ENCODE measurements around the gene KBTBD2. TPM values are rescaled to one million over a fixed set of nuclear protein-coding genes. Genes with fewer than 3 reads are reported as not detected.
"Not testable (repeated sequence)": the region's sequence is repeated elsewhere in the genome, so short reads cannot be mapped to it uniquely, and the experiment has no call there.

Gene KBTBD2
- polyA plus RNA-seq, 3 donors: 58.7 to 68.5 (median 60.5) TPM

GRCh38 chr7:32857063-32857462, 34.5 kb downstream of the KBTBD2 start:
- DNase-seq (ENCODE audit: low read depth in 3 of 3, low spot score in 2 of 3): not testable (repeated sequence)

- DNase-seq (ENCODE audit: low read depth in 3 of 3, low spot score in 2 of 3): not testable (repeated sequence)
Observed at GRCh38 chr7:32855837-32856775, 35.5 kb downstream of the KBTBD2 start.

GRCh38 chr7:32850654-32851053, 40.9 kb downstream of the KBTBD2 start:
- not testable (repeated sequence) for DNase-seq (ENCODE audit: low read depth in 3 of 3, low spot score in 2 of 3)

- not testable (repeated sequence) for DNase-seq (ENCODE audit: low read depth in 3 of 3, low spot score in 2 of 3)
Observed at GRCh38 chr7:32848655-32849054, 42.9 kb downstream of the KBTBD2 start.

- DNase-seq (ENCODE audit: low read depth in 3 of 3, low spot score in 2 of 3): peak; percentile 16 to 45 (median 36)
Observed at GRCh38 chr7:32846630-32847225, 44.8 kb downstream of the KBTBD2 start.

- DNase-seq (ENCODE audit: low read depth in 3 of 3, low spot score in 2 of 3): not testable (repeated sequence)
Observed at GRCh38 chr7:32844748-32845147, 46.8 kb downstream of the KBTBD2 start.

GRCh38 chr7:32843763-32844162, 47.8 kb downstream of the KBTBD2 start:
- DNase-seq (ENCODE audit: low read depth in 3 of 3, low spot score in 2 of 3): not testable (repeated sequence)

GRCh38 chr7:32839846-32840245, 51.7 kb downstream of the KBTBD2 start:
- DNase-seq (ENCODE audit: low read depth in 3 of 3, low spot score in 2 of 3): not testable (repeated sequence)

- DNase-seq (ENCODE audit: low read depth in 3 of 3, low spot score in 2 of 3): not testable (repeated sequence)
Observed at GRCh38 chr7:32828996-32829752, 62.4 kb downstream of the KBTBD2 start.

Other genes starting within 250 kb of the KBTBD2 start
- gene FKBP9, start 65.7 kb upstream of the KBTBD2 start, polyA plus RNA-seq (ENCODE audit: insufficient read length in 3 of 3): 100 to 1,000 TPM; 189 to 211 (median 195) TPM
- gene NT5C3A, start 171.0 kb upstream of the KBTBD2 start, polyA plus RNA-seq (ENCODE audit: insufficient read length in 3 of 3): 10 to 100 TPM; 32.3 to 38.4 (median 32.8) TPM
- 10 to 100 TPM; 36.1 to 39.5 (median 38.7) TPM for gene RP9, start 217.6 kb upstream of the KBTBD2 start, polyA plus RNA-seq (ENCODE audit: insufficient read length in 3 of 3)
- 10 to 100 TPM; 15.6 to 19.3 (median 16.3) TPM for gene BBS9, start 237.8 kb upstream of the KBTBD2 start, polyA plus RNA-seq (ENCODE audit: insufficient read length in 3 of 3)